ENCODE results near the gene NUDT1.

DNA sequence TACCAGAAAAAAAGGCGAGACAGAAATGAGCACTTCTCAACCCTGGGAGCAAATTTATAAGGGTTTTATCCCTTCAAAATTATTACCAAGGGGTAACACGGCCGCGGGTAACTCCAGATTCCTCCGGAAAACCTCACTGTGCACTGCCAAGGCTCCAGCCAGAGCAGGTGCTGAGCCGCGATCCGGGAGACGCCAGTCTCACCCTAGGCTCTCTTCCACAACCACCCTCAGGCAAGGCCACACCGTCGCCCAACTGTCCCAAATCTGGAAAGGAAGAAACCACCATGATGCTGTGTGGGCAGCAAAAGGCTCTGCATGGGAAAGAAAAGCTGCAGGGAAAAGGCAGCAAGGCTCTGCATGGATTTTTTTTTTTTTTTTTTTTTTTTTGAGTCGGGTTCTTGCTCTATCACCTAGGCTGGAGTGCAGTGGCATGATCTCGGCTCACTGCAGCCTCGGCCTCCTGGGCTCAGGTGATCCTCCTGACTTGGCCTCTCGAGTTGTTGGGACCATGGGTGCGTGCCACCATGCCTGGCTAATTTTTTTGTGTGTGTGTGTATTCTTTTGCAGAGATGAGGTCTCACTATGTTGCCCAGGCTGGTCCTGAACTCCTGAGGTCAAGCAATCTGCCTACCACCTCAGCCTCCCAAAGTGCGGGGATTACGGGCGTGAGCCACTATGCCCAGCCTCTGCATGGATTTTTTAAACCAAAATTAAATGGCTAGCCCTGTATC lies 48.3 kb upstream of the NUDT1 start:
- TF ChIP-seq, protein P1, sequence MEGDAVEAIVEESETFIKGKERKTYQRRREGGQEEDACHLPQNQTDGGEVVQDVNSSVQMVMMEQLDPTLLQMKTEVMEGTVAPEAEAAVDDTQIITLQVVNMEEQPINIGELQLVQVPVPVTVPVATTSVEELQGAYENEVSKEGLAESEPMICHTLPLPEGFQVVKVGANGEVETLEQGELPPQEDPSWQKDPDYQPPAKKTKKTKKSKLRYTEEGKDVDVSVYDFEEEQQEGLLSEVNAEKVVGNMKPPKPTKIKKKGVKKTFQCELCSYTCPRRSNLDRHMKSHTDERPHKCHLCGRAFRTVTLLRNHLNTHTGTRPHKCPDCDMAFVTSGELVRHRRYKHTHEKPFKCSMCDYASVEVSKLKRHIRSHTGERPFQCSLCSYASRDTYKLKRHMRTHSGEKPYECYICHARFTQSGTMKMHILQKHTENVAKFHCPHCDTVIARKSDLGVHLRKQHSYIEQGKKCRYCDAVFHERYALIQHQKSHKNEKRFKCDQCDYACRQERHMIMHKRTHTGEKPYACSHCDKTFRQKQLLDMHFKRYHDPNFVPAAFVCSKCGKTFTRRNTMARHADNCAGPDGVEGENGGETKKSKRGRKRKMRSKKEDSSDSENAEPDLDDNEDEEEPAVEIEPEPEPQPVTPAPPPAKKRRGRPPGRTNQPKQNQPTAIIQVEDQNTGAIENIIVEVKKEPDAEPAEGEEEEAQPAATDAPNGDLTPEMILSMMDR (IDR thresholded peaks at IDR 0.05; ENCODE audit: insufficient read depth, low read depth, low read length) = no peak
- no peak for TF ChIP-seq EZH2 (IDR thresholded peaks at IDR 0.05; ENCODE audit: insufficient read depth, low read length)

All from astrocyte (in vitro differentiated cells and primary cell).